ENCODE measurements around the gene FRMPD4.
A peak's percentile ranks its signal among the peaks of the same experiment; 100 is the strongest.

FRMPD4 gene

GRCh38 chrX:12360986-12361598 lies 222.8 kb downstream of the FRMPD4 start:
- no peak for DNase-seq (ENCODE audit: extremely low read depth, low read depth)
- TF ChIP-seq CTCF (IDR thresholded peaks at IDR 0.05; ENCODE audit: low read depth, low read length, missing control alignments): no peak
- H3K4me3 ChIP-seq (replicated peaks; ENCODE audit: low read depth, low read length): no peak overlapping the region

GRCh38 chrX:12363216-12363615 lies 224.9 kb downstream of the FRMPD4 start:
- no peak for TF ChIP-seq CTCF (IDR thresholded peaks at IDR 0.05; ENCODE audit: low read depth, low read length, missing control alignments)

GRCh38 chrX:12366440-12366839 lies 228.2 kb downstream of the FRMPD4 start:
- no peak for TF ChIP-seq CTCF (IDR thresholded peaks at IDR 0.05; ENCODE audit: low read depth, low read length, missing control alignments)
- H3K4me3 ChIP-seq (replicated peaks; ENCODE audit: low read depth, low read length): no peak overlapping the region

More at GRCh38 chrX:12363216-12363615, 224.9 kb downstream of the FRMPD4 start:
- no peak overlapping the region for H3K4me3 ChIP-seq (replicated peaks; ENCODE audit: low read depth, low read length)
- no peak for DNase-seq (ENCODE audit: extremely low read depth, low read depth)

DNA sequence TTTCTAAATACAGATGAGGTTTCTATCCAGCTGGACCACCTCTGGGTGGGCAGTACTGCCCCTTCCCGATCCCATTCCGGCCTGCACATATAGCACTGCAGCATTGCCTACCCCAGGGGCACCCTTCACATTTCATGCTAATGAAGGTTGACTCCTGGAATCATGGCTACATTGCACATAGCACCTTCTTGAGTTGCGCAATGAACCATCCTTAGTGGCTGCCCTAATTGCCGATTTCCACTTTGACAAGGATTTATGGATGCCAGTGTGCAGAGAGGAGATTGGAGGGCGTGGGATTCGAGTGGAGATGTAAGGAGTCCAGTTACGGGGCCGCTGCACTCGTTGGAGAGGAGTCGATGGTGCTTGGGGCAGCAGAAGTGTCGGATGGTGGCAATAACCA lies 229.0 kb downstream of the FRMPD4 start:
- no peak for TF ChIP-seq CTCF (IDR thresholded peaks at IDR 0.05; ENCODE audit: low read depth, low read length, missing control alignments)
- no peak overlapping the region for H3K4me3 ChIP-seq (replicated peaks; ENCODE audit: low read depth, low read length)
- no peak for DNase-seq (ENCODE audit: extremely low read depth, low read depth)

More at GRCh38 chrX:12366440-12366839, 228.2 kb downstream of the FRMPD4 start:
- DNase-seq (ENCODE audit: extremely low read depth, low read depth): no peak

DNA sequence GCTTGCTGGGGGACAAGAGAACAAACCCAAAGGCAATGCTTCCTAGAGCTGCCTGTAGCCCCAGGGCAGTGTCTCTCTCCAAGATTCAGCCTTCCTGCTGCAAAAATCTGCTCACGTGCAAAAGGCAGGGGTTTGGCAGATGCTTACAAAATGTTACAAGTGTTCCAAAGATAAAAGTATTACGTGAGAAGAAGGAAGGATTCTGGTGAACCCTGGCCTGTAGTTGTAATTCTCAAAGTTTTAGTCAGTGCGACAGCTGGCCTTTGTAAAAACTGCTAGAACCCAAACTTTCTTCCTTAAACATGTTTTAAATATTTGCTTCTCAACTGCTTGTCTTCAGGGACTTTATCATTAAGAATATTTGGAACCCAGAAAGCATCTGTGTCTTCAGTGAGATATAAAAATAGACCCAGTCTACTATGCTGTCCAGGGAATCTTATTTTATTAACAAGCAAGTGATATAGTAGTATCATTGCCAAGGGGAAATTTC lies 232.3 kb downstream of the FRMPD4 start:
- DNase-seq (ENCODE audit: extremely low read depth, low read depth): peak; percentile 9
- no peak for TF ChIP-seq CTCF (IDR thresholded peaks at IDR 0.05; ENCODE audit: low read depth, low read length, missing control alignments)
- no peak overlapping the region for H3K4me3 ChIP-seq (replicated peaks; ENCODE audit: low read depth, low read length)

- no peak for DNase-seq (ENCODE audit: extremely low read depth, low read depth)
- TF ChIP-seq CTCF (IDR thresholded peaks at IDR 0.05; ENCODE audit: low read depth, low read length, missing control alignments): no peak
- H3K4me3 ChIP-seq (replicated peaks; ENCODE audit: low read depth, low read length): no peak overlapping the region
Observed at GRCh38 chrX:12372111-12372510, 233.8 kb downstream of the FRMPD4 start.

DNA sequence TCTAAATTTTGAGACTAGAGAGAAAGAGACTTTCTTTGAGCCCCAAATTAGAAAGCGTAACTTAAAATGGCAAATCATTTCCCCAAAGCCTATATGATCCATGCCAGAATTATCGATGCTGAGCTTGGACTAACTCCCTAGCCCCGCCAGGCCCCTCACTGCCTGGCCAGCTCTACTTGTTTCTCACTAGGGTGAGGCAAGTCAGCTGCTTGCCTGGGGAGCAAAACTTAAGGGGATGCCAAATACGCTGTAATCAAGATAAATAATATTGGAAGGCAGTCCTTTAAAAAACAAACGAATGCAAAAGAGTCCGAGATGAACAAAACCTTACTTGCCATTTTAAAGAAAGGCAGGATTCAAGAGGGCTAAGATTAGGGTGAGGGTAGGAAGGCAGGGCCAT lies 236.0 kb downstream of the FRMPD4 start:
- H3K4me3 ChIP-seq (replicated peaks; ENCODE audit: low read depth, low read length): no peak overlapping the region
- no peak for TF ChIP-seq CTCF (IDR thresholded peaks at IDR 0.05; ENCODE audit: low read depth, low read length, missing control alignments)
- DNase-seq (ENCODE audit: extremely low read depth, low read depth): no peak
